Thoracic aorta endothelial cell (primary cell): ENCODE data around the gene ADAMTS9. TPM values are rescaled to one million over a fixed set of nuclear protein-coding genes. Genes with fewer than 3 reads are reported as not detected.

Source experiments
- small RNA-seq: library from RNA; depleted of rRNA; stranded (forward); fragments of <200 nt; gene quantifications from one replicate; pipeline ENCODE3, GENCODE V24; 2012
- total RNA-seq: library from RNA; depleted of rRNA; stranded (reverse); fragments of >200 nt; gene quantifications from 2 replicates; pipeline ENCODE4 v1.2.3, GENCODE V29; 2012

The ADAMTS9 gene, protein sequence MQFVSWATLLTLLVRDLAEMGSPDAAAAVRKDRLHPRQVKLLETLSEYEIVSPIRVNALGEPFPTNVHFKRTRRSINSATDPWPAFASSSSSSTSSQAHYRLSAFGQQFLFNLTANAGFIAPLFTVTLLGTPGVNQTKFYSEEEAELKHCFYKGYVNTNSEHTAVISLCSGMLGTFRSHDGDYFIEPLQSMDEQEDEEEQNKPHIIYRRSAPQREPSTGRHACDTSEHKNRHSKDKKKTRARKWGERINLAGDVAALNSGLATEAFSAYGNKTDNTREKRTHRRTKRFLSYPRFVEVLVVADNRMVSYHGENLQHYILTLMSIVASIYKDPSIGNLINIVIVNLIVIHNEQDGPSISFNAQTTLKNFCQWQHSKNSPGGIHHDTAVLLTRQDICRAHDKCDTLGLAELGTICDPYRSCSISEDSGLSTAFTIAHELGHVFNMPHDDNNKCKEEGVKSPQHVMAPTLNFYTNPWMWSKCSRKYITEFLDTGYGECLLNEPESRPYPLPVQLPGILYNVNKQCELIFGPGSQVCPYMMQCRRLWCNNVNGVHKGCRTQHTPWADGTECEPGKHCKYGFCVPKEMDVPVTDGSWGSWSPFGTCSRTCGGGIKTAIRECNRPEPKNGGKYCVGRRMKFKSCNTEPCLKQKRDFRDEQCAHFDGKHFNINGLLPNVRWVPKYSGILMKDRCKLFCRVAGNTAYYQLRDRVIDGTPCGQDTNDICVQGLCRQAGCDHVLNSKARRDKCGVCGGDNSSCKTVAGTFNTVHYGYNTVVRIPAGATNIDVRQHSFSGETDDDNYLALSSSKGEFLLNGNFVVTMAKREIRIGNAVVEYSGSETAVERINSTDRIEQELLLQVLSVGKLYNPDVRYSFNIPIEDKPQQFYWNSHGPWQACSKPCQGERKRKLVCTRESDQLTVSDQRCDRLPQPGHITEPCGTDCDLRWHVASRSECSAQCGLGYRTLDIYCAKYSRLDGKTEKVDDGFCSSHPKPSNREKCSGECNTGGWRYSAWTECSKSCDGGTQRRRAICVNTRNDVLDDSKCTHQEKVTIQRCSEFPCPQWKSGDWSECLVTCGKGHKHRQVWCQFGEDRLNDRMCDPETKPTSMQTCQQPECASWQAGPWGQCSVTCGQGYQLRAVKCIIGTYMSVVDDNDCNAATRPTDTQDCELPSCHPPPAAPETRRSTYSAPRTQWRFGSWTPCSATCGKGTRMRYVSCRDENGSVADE (N-terminal part only)
- 138 and 392 TPM in 2 replicates for total RNA-seq

GRCh38 chr3:64687781-64688604 is at the start of gene ADAMTS9:
TSS of gene ADAMTS9 (minus strand) at chr3:64688000. CDS start at chr3:64687657, 343 bp downstream.

Small RNA genes lying within 50 kb of the gene (small RNA-seq; reads per million reads assigned to genes)
- not detected for gene RNU6-739P
